Suprapubic skin (tissue), 4 donors: ENCODE data around the gene COL8A1. TPM values are rescaled to one million over a fixed set of nuclear protein-coding genes. Genes with fewer than 3 reads are reported as not detected.

Experiments used
- DNase-seq, 2 donors: peaks; one replicate each; pipeline ENCODE4 v3.0.0-alpha.2; 2019; ENCODE audit warnings: low spot score in 2 of 2
- H3K27ac ChIP-seq: fragments of 200-600 bp; sonication (generic); one replicate; pipeline ENCODE4 v1.5.1; 2019
- H3K27me3 ChIP-seq: fragments of 200-600 bp; sonication (generic); one replicate; pipeline ENCODE4 v1.5.1; 2019
- H3K36me3 ChIP-seq: fragments of 200-600 bp; sonication (generic); one replicate; pipeline ENCODE4 v1.5.1; 2019
- H3K4me1 ChIP-seq: fragments of 200-600 bp; sonication (generic); one replicate; pipeline ENCODE4 v1.5.1; 2019
- H3K4me3 ChIP-seq: fragments of 200-600 bp; sonication (generic); one replicate; pipeline ENCODE4 v1.5.1; 2019; ENCODE audit warnings: mild to moderate bottlenecking
- H3K9me3 ChIP-seq: fragments of 200-600 bp; sonication (generic); one replicate; pipeline ENCODE4 v1.5.1; 2019
- CTCF ChIP-seq, 2 donors: fragments of 200-600 bp in 1 of 2; fragments of 450-650 bp in 1 of 2; sonication (generic) in 1 of 2; IDR thresholded peaks; one replicate each; pipeline ENCODE4 v1.5.1; 2016 to 2019; ENCODE audit warnings: antibody characterized with exemption in 2 of 2, mild to moderate bottlenecking in 1 of 2, moderate library complexity in 1 of 2
- EP300 ChIP-seq: sonication (generic); formaldehyde crosslinking; IDR thresholded peaks from one replicate; pipeline ENCODE4 v1.6.1; 2017; ENCODE audit warnings: antibody characterized with exemption
- POLR2A ChIP-seq, 2 donors: fragments of 450-650 bp; IDR thresholded peaks; one replicate each; pipeline ENCODE4 v1.6.1; 2017; ENCODE audit warnings: antibody characterized with exemption in 2 of 2, mild to moderate bottlenecking in 2 of 2, moderate library complexity in 2 of 2
- POLR2AphosphoS5 ChIP-seq, 3 donors: sonication (generic); formaldehyde crosslinking; IDR thresholded peaks; one replicate each; pipeline ENCODE4 v1.6.1; 2017; ENCODE audit warnings: antibody characterized with exemption in 3 of 3
- WGBS: methylation state at CpG from one replicate; pipeline ENCODE4 v1.1.5; 2018; 5-methylcytosine and 5-hydroxymethylcytosine counted together
- total RNA-seq, 4 donors: library from RNA; depleted of rRNA; stranded (reverse); fragments of >200 nt; gene quantifications; one replicate each; pipeline ENCODE4 v1.1.0, GENCODE V29; 2016

Gene COL8A1
- total RNA-seq, 4 donors from 2014 or later: 3.2 to 14.9 (median 5.6) TPM

GRCh38 chr3:99758502-99759177, 120.2 kb downstream of the COL8A1 start:
- no peaks in the 10 kb centered on the region for H3K9me3 ChIP-seq
- TF ChIP-seq EP300 (no peak), CTCF (IDR thresholded peaks at IDR 0.05) (no peak)
- no peak overlapping the region for H3K4me3 ChIP-seq
- H3K27me3 ChIP-seq: no peaks in the 10 kb centered on the region
- no peak for DNase-seq
- no peak overlapping the region for H3K27ac ChIP-seq
- no peaks in the 10 kb centered on the region for H3K4me1 ChIP-seq
- no peaks in the 10 kb centered on the region for H3K36me3 ChIP-seq
- 71% methylated on average over 3 of the region's 3 CpGs for WGBS

GRCh38 chr3:99760031-99760430, 121.6 kb downstream of the COL8A1 start:
- no peaks in the 10 kb centered on the region for H3K4me1 ChIP-seq
- no peaks in the 10 kb centered on the region for H3K9me3 ChIP-seq
- no peak overlapping the region for H3K4me3 ChIP-seq
- H3K36me3 ChIP-seq: no peaks in the 10 kb centered on the region
- WGBS: 46% methylated on average over 1 of the region's 1 CpG
- no peak for DNase-seq
- H3K27ac ChIP-seq: no peak overlapping the region
- H3K27me3 ChIP-seq: no peaks in the 10 kb centered on the region
- no peak for TF ChIP-seq POLR2A (IDR thresholded peaks at IDR 0.05)
- no peak for TF ChIP-seq POLR2AphosphoS5 (IDR thresholded peaks at IDR 0.05)
- no peak for TF ChIP-seq CTCF (IDR thresholded peaks at IDR 0.05)
- no peak for TF ChIP-seq EP300

- no peaks in the 10 kb centered on the region for H3K27me3 ChIP-seq
- no peaks in the 10 kb centered on the region for H3K4me1 ChIP-seq
- no peak overlapping the region for H3K27ac ChIP-seq
- H3K36me3 ChIP-seq: no peaks in the 10 kb centered on the region
- no peak for DNase-seq
- H3K4me3 ChIP-seq: no peak overlapping the region
- TF ChIP-seq EP300 (no peak), POLR2A (IDR thresholded peaks at IDR 0.05) (no peak), CTCF (IDR thresholded peaks at IDR 0.05) (no peak), POLR2AphosphoS5 (IDR thresholded peaks at IDR 0.05) (no peak)
- H3K9me3 ChIP-seq: no peaks in the 10 kb centered on the region
- 29% methylated on average over 2 of the region's 2 CpGs for WGBS
Measured at GRCh38 chr3:99760629-99761028, 122.2 kb downstream of the COL8A1 start.

- no peak overlapping the region for H3K4me3 ChIP-seq
- 74% methylated on average over 8 of the region's 8 CpGs for WGBS
- TF ChIP-seq POLR2AphosphoS5 (IDR thresholded peaks at IDR 0.05) (no peak), CTCF (IDR thresholded peaks at IDR 0.05) (no peak), POLR2A (IDR thresholded peaks at IDR 0.05) (no peak), EP300 (no peak)
- no peaks in the 10 kb centered on the region for H3K36me3 ChIP-seq
- DNase-seq: no peak
- H3K9me3 ChIP-seq: no peaks in the 10 kb centered on the region
- no peaks in the 10 kb centered on the region for H3K27me3 ChIP-seq
- H3K4me1 ChIP-seq: no peaks in the 10 kb centered on the region
- H3K27ac ChIP-seq: no peak overlapping the region
Measured at GRCh38 chr3:99761415-99762165, 123.2 kb downstream of the COL8A1 start.

GRCh38 chr3:99762901-99763300, 124.5 kb downstream of the COL8A1 start:
- H3K36me3 ChIP-seq: no peaks in the 10 kb centered on the region
- no peak for DNase-seq
- no peaks in the 10 kb centered on the region for H3K4me1 ChIP-seq
- no peak overlapping the region for H3K27ac ChIP-seq
- H3K9me3 ChIP-seq: no peaks in the 10 kb centered on the region
- no peak for TF ChIP-seq POLR2AphosphoS5 (IDR thresholded peaks at IDR 0.05)
- no peak for TF ChIP-seq POLR2A (IDR thresholded peaks at IDR 0.05)
- TF ChIP-seq EP300: no peak
- no peak for TF ChIP-seq CTCF (IDR thresholded peaks at IDR 0.05)
- no peaks in the 10 kb centered on the region for H3K27me3 ChIP-seq
- WGBS: 81% methylated on average over 1 of the region's 1 CpG
- H3K4me3 ChIP-seq: no peak overlapping the region
